ENCODE measurements around the gene ATP2B1.

GRCh38 chr12:89622115-89622514 is 86.5 kb downstream of the ATP2B1 start:
- TF ChIP-seq POLR2AphosphoS5 (IDR thresholded peaks at IDR 0.05; ENCODE audit: low read depth, low read length) (no peak), SIN3A (IDR thresholded peaks at IDR 0.05; ENCODE audit: borderline replicate concordance, insufficient read depth, low read length) (no peak), REST (IDR thresholded peaks at IDR 0.05; ENCODE audit: insufficient read depth in 1 of 2, low read depth in 2 of 2, low read length in 2 of 2) (no peak)
